Mononuclear cell (primary cell): ENCODE results near the gene NEURL3. TPM values are rescaled to one million over a fixed set of nuclear protein-coding genes. Genes with fewer than 3 reads are reported as not detected.
"Not testable (repeated sequence)": the region's sequence is repeated elsewhere in the genome, so short reads cannot be mapped to it uniquely, and the experiment has no call there.

Experiments used
- H3K27me3 ChIP-seq: 2 replicates; pipeline ENCODE4 v1.6.0; 2011; ENCODE audit warnings: low read length, control low read depth; ENCODE audit not compliant: insufficient read depth
- H3K4me1 ChIP-seq: 2 replicates; pipeline ENCODE4 v1.5.1; 2011; ENCODE audit warnings: mild to moderate bottlenecking, low read length, control low read depth; ENCODE audit not compliant: insufficient read depth
- H3K4me3 ChIP-seq: 2 replicates; pipeline ENCODE4 v1.5.1; 2011; ENCODE audit warnings: mild to moderate bottlenecking, low read length, moderate library complexity
- H3K9me3 ChIP-seq: 2 replicates; pipeline ENCODE4 v1.5.1; 2011; ENCODE audit warnings: low read depth, mild to moderate bottlenecking, control low read depth, low read length
- total RNA-seq: library from RNA; depleted of rRNA; stranded (reverse); fragments of >200 nt; gene quantifications from one replicate; pipeline ENCODE4 v1.2.3, GENCODE V29; 2012

The NEURL3 gene
- total RNA-seq, 1 donor = 0.52 TPM

DNA sequence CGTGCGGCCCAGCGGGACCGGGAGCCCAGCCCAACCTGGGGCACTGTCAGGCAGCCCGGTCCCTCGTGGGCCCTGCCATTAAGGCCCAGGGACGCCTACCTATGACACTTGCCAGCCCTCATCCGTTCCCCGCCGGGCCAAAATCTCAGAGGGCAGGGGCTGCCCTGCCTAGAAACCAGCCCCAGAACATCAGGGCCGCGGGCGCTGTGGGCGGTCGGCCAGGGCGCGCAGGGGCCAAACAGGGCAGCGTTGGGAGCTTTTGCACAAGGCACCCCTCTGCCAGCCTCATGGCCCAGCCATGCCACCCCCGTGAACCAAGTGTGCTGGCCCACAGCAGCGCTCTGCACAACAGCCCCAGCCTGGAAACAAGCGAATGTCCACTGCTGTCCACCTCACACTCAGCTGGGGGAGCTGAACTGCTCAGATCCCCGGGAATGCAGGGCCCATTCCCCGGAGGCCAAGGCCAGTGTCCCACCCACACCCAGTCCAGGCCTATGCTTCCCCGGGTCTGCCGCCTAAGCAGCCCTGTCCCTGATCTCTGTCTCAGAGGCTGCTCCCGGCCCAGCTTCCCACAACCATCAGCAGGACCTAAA, 3.5 kb upstream of the NEURL3 start:
- Histone ChIP-seq H3K9me3 (no peaks in the 10 kb centered on the region), H3K27me3 (no peaks in the 10 kb centered on the region), H3K4me3 (no peak overlapping the region), H3K4me1 (peaks cover 10% of the 10 kb centered on the region)

DNA sequence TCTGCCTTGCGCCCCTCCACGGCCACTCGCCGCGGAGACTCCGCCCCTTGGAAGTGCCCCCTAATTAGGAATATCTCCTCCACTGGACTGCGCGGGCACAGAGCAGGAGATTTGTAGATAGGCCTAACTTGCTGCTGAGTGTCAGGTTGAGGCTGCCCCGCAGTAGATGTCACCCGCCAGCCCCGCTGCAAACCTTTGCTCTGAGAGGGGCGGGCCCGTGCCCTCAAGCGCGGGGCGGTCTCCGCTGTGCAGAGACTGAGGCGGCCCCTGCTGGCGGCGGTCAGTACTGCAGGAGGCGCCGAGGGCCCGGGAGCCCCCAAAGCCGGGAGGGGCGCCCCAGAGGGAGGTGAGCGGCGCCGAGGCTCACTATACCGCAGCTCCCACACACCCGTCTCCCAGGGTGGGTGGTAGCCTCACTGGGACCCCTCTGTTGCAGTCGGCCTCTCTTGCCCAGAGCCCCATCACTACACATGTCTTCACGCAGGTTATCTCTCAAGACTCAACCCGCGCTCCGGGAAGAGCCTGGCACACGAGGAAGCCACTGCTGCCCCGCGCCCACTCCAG, 2.9 kb upstream of the NEURL3 start:
- H3K27me3 ChIP-seq = no peaks in the 10 kb centered on the region
- no peak overlapping the region for H3K4me3 ChIP-seq
- H3K4me1 ChIP-seq = peaks cover 10% of the 10 kb centered on the region
- no peaks in the 10 kb centered on the region for H3K9me3 ChIP-seq

DNA sequence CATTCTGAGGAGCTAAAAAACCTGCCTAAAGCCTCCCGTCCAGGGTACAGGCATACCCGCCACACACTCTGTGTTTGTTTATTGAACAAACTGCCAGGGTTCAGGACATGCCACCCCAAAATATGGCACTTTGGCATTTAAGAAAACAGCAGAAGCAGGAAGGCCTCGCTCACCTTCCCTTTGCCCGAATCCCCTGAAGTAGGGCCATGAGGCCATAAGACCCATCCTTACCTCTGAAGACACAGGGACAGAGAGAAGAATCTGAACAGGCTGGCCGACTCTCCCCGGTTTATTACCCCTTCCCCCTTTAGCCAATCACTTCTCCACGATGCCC, 1.7 kb upstream of the NEURL3 start:
- peaks cover 14% of the 10 kb centered on the region for H3K4me1 ChIP-seq
- H3K27me3 ChIP-seq = no peaks in the 10 kb centered on the region
- H3K4me3 ChIP-seq = no peak overlapping the region
- H3K9me3 ChIP-seq = no peaks in the 10 kb centered on the region

DNA sequence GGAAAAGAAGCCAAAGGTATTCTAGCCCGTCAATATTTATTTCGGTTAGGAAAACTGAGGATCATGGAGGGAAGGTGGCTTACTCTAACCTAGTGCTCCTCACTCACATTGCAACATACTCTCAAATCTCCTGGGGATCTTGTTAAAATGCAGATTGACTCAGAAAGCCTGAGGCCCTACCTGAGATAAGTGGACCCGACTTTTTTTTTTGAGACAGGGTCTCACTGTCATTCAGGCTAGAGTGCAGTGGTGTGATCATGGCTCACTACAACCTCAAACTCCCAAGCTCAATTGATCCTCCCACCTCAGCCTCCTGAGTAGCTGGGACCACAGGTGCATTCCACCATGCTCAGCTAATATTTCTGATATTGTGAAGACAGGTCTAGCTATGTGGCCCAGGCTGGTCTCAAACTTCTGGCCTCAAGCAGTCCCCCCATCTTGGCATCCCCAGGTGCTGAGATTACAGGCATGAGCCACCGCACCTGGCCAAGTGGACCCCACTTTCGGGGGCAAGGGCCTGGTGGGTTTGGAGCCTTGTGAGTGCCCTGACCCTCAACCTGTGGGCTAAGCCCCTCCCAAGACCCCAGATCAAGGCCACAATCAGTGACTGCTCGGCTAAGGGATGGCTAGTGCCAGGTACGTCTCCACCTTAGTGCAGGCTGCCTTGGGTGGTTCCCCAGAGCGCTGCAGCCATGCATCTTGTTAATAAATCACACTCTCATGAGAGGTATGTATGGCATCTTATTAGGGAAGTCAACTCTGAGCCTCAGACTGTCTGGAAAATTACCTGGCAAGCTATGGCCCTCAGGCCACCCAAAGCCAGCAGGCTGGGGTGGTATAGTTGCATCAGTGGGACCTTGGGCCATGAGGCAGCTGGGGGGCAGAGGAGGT, 1.1 kb upstream of the NEURL3 start:
- Histone ChIP-seq H3K4me3 (no peak overlapping the region), H3K4me1 (peaks cover 20% of the 10 kb centered on the region), H3K27me3 (no peaks in the 10 kb centered on the region), H3K9me3 (no peaks in the 10 kb centered on the region)

DNA sequence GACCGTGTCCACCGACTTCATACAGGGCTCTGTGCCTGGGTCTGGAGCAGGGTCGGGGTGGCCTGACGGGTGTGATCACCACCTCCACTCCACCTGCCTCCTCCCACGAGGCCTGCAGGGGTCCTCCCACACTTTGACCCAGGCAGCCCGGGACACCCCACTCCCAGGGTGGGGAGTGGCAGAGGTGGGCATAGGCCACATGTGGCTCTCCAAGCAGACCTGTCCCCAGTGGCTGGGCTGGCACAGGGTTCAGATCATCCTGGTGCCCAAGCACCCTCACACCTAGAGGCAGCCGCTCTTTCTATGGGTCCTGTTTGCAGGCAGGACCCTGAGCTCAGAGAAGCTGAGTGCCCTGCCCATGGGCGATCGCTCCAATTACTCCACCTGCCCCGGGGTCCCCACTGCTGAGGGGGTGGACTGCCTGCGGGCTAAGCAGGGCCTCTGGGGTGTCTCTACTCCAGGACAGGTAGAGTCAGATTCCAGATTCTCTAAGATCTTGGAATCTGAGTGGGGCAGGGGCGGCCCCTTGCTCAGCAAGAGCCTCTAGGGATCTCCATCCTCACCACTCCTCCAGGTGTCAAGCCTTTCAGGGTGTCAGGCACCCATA, 1.4 kb downstream of the NEURL3 start:
- H3K9me3 ChIP-seq = no peaks in the 10 kb centered on the region
- H3K4me1 ChIP-seq = peaks cover 20% of the 10 kb centered on the region
- no peak overlapping the region for H3K4me3 ChIP-seq
- no peaks in the 10 kb centered on the region for H3K27me3 ChIP-seq

DNA sequence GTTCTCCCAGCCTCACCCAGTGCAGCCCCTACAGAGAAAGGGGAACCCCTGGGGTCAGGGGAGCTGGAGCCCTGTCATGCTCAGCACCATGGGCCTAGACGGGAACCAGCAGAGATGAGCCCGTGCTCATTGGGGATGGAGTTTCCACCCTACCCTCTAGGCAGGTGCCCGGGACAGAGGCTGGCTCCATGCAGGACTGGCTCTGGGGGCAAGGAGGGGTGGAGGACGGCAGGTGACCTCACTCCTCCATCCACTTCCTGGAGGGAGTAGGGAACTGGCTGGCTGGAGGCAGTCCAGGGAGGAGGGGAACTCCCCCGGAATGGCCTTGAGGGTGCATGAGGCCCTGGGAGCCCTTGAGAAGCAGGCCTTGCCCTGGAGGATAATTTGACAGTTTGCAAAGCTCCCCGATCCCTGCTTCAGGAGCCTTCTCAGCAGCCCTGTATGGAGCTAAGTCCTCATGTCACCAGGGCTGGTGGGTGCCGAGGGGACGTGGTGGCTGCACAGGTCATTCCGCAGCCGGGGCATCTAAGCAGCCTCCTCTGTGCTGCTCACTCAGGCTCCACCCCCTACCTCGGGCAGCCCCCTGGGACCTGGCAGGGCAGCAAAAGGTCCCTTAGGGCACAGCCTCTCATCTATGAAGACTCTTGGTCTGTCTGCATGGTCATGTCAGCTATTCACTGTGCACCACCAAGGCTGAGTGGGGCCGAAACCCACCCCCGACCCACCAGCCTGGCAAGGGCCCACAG, 2.1 kb downstream of the NEURL3 start:
- Histone ChIP-seq H3K4me1 (peaks cover 15% of the 10 kb centered on the region), H3K9me3 (no peaks in the 10 kb centered on the region), H3K4me3 (no peak overlapping the region), H3K27me3 (no peaks in the 10 kb centered on the region)

DNA sequence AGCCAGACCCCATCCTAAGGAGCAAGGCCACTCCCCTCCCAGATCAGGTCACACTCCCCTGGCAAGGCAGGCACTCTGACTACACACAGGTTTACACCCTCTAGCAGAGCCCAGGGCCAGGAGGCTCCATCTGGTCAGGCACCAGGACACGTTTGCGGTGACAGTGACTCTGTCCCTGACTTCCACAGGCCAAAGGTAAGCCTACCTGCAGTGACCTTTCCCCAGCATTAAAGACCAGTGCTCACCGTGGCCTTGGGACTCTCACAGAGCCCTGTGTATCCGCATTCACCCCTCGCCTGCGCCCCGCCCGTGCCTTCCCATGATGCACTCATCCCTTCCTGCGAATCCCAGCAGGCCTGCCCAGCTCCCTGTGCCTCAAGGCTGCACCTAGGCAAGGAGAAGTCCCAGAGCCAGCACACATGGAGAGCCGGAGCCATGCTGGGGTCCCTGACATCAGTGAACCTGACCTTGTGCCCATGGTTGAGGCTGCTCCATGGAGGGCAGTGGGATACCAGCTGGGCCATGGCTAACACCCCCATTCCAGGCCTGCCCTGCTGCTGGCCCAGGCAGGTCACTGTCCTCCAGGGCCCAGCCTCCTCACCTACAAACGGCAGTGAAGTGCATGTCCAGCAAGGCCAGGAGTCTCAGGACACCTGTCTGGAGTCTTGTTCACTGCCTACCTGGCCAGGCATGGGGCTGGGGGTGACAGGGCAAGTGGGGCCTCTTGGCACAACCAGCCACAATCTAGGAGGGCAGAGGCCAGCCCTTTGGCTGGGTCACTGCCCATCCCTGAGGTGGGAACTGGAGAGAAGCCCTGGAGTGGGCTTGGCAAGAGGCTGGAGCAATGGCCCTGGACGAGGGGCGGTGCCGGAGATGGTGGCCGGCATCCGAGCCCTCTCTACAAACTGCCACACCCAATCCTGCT, 3.0 kb downstream of the NEURL3 start:
- no peak overlapping the region for H3K4me3 ChIP-seq
- no peaks in the 10 kb centered on the region for H3K27me3 ChIP-seq

DNA sequence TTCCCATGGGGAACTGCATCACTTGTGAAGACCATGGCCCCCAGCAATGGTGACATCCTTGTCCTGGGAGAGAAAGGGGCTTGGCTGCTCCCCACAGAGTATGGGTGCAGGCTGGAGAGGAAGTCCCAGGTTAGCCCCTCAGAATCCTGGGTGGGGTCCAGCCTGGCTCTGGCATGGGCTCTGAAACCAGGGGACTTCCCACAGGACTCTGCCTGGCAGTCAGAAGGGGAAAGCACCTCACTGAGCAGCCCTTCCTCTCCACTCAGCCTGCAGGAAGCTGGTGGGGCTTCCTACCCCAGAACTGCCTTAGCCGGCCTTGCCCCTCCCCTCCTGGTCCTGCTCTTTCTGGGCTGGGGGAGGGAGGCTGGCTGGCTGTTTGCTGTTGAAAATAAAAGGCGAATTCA, 3.7 kb downstream of the NEURL3 start:
- peaks cover 10% of the 10 kb centered on the region for H3K4me1 ChIP-seq
- no peak overlapping the region for H3K4me3 ChIP-seq
- no peaks in the 10 kb centered on the region for H3K9me3 ChIP-seq
- H3K27me3 ChIP-seq = no peaks in the 10 kb centered on the region

More for the DNA sequence above, 3.0 kb downstream of the NEURL3 start:
- Histone ChIP-seq H3K9me3 (no peaks in the 10 kb centered on the region), H3K4me1 (peaks cover 10% of the 10 kb centered on the region)

DNA sequence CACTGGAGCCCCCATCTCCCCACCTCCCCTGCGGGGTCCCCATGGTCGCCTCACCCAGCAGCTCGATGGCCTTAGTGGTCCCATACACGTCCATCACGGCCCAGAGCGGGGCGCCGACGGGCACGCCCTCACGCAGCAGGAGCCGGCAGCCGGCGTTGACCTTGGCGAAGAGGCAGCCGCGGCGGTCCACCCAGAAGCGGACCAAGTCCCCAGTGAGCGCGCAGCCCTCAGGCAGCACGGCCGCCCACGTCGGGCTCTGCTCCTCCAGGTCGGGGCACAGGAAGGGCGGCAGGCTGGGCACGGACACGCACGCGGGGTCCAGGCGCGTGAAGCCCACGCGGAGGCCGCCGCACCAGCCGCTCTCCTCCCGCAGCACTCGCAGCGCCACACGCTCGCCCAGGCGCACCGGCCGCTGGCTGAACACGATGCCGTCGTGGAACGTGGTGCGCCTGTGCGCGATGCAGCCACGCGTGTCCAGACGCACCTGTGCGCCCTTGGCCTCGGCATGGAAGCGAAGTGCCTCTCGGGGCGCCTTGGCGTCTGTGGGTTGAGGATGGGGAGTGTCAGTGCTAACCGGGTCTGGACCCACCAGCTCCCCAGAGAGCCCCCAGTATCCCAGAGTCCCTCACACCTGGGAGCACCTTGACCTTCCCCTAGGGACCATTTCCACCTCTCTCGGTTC, 4.6 kb downstream of the NEURL3 start:
- Histone ChIP-seq H3K4me1 (peaks cover 10% of the 10 kb centered on the region), H3K9me3 (no peaks in the 10 kb centered on the region), H3K27me3 (no peaks in the 10 kb centered on the region), H3K4me3 (no peak overlapping the region)

DNA sequence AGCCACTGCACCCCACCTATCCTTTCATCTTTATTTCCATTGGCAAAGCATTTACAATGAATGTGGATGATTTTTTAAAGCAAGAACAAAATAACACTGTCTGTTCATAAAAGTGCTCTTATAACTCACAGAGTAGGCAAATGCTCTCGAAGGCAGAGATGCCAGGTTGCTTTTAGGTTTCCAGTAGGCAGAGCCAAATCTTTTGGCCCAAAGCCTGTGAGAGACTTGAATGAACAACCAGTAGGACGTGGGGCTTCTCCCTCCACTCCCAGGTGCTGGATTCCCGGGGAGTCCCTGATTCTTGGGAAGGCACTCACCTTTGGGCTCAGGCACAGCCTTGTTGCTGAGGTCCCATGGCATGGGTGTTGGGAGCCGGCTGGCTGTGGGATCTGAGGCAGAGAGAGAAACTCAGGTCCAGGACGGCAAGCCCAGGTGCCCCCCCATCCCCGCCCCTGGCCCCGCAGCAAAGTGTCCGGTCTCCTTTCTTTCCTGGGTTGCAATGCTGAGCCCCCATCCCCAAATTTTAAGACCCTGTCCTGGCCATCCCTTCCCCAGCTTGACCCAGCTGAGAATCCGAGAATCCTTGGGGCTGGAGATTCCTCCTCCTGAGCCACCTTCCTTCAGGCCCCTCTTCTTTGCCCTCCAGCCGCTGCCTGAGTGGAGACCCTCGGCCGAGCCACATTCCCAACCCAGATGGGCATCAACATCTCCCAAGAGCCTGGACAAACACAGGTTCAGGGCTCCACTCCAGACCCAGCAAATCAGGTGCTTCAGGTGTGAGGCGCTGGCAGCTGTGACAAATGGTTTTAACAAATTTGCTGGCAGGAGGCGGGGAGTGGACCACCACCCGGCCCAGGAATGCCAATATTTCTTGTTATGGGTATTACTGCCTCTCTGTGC, 5.8 kb downstream of the NEURL3 start:
- H3K4me1 ChIP-seq = peaks cover 10% of the 10 kb centered on the region
- H3K4me3 ChIP-seq = no peak overlapping the region
- no peaks in the 10 kb centered on the region for H3K27me3 ChIP-seq
- no peaks in the 10 kb centered on the region for H3K9me3 ChIP-seq

DNA sequence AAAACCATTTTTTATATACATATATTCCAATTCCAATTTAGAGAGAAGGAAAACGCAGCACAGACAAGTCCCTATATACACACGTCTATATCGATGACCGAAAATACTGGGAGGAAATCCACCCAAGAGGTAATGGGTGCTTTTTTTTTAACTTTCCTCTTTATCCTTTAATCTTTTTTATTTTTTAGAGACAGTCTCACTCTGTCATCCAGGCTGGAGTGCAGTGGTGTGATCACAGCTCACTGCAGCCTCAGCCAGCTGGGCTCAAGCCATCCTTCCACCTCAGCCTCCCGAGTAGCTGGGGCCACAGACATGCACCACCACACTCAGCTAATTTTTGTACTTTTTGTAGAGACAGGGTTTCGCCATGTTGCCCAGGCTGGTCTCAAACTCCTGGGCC, 6.5 kb downstream of the NEURL3 start:
- H3K27me3 ChIP-seq, H3K4me3 ChIP-seq, H3K9me3 ChIP-seq: not testable (repeated sequence)
- peaks cover 10% of the 10 kb centered on the region for H3K4me1 ChIP-seq

DNA sequence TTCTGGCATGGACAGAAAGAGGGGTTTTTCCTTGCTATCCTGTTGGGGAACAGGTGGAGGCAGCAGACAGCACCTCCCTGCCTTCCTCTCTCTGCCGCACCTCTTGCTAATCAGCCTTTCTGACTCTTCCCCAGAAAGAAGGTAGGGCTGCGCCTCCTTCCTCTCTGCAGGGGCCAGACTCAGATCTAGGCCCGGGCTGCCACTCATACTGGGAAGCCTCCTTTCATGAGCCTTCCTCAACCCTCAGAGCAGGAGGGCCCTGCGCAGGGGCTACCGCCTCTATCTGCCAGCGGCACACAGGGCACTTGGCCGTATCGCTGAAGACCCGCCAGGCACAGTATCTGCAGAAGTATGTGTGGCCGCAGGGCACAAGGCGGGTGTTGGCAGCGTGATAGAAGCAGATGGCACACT, 7.1 kb downstream of the NEURL3 start:
- Histone ChIP-seq H3K27me3 (no peaks in the 10 kb centered on the region), H3K9me3 (no peaks in the 10 kb centered on the region), H3K4me1 (peaks cover 10% of the 10 kb centered on the region), H3K4me3 (no peak overlapping the region)
